ENCODE results near the gene KCNG3. TPM values are rescaled to one million over a fixed set of nuclear protein-coding genes. Genes with fewer than 3 reads are reported as not detected.

KCNG3 gene, protein sequence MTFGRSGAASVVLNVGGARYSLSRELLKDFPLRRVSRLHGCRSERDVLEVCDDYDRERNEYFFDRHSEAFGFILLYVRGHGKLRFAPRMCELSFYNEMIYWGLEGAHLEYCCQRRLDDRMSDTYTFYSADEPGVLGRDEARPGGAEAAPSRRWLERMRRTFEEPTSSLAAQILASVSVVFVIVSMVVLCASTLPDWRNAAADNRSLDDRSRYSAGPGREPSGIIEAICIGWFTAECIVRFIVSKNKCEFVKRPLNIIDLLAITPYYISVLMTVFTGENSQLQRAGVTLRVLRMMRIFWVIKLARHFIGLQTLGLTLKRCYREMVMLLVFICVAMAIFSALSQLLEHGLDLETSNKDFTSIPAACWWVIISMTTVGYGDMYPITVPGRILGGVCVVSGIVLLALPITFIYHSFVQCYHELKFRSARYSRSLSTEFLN
- 1.3 and 2.1 TPM in 2 replicates for total RNA-seq (2021)
- percentile 51 among the genes with signal in this experiment for Bru-seq, nascent RNA
- percentile 50 among the genes with signal in this experiment for BruChase-seq, experiment 1, labeled RNA remaining after a 2-hour chase
- percentile 47 among the genes with signal in this experiment for BruChase-seq, experiment 2, labeled RNA remaining after a 6-hour chase
- long read RNA-seq: 0 reads

DNA sequence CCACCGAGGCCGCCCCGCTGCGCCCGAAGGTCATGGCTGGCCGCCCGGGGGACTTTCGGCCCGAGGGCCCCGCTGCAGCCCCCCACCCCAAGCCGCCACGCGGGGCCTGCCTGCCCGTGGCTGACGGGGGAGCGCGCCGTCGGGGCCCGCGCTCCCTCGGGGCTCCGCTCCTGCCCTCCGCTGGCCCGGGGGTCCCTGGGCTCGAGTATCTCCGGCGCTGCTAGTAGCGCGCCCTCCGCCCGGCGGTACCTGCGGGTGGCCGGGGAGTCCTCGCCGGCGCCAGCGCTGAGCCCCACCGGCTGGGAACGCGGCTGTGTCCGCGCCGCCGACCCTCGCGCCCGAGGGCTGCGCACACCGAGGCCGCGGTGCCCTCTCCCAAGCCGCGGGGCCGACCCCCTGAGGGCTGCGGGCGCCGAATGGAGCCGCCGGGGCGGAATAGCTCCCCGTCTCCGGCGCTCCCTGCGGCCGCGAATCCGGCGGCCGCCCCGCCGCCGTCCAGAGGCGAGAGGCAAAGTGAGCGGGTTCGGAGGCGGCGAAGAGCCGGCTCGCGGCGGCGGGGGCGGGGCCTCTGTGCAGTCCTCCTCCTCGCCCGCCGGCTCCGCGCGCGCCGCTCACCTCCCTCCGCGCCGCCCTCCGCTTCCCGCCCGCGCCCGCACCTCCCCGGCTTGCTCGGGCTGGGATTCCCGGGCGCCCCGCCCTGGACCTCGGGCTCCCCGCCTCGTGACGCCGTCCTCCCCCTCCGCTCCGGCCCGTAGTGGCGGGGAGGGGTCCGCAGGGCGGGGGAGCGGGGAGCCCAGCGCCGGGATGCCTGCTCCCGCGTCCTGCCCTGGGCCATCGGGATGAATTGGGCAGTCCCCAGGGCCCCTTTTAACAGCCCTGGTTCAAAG is at the start of gene KCNG3:
Gene KCNG3 (minus strand): TSS at position 515 of the 887 bp plus-strand sequence. CDS start 481 bp downstream, at position 34.
- Histone ChIP-seq H3K36me3 (ENCODE audit: low read depth) (no peaks in the 10 kb centered on the region), H3K4me2 (peak within 1 kb of the TSS; percentile 94), H3F3A (ENCODE audit: insufficient read depth, low read depth) (peaks cover 16% of the 10 kb centered on the region; the same call in 1 of the 2 replicates), H4K20me1 (ENCODE audit: insufficient read depth) (no peaks in the 10 kb centered on the region), H3K4me1 (replicated peaks; ENCODE audit: insufficient read depth) (peaks cover 25% of the 10 kb centered on the region), H2AFZ (peak within 1 kb of the TSS; percentile 98), H3K9me2 (ENCODE audit: insufficient read depth) (no peaks in the 10 kb centered on the region), H3K27me3 (ENCODE audit: insufficient read depth, low read depth) (no peaks in the 10 kb centered on the region), H3K4me3 (peak within 1 kb of the TSS; percentile 89), H3K9me3 (ENCODE audit: insufficient read depth, low read depth) (no peaks in the 10 kb centered on the region), H3K27ac (peak within 1 kb of the TSS; percentile 68), H3K79me2 (ENCODE audit: low read depth) (no peaks in the 10 kb centered on the region; the same call in 1 of the 2 replicates)
- intact Hi-C loops (cut with micrococcal nuclease; ENCODE audit: unreplicated experiment): loop anchor here (1.0 to 5.0 kb wide), 4 partner anchors 69 to 396 kb away; partner anchors contain the start of gene COX7A2L
- ChIA-PET CTCF (interaction anchor here (0.6 kb wide), 2 partner anchors 634 to 1049 kb away, joined by 3 to 7 read pairs; no protein-coding TSS in a partner anchor), POLR2A (ENCODE audit: unreplicated experiment) (interaction anchor here (0.6 kb wide), 1 partner anchor 679 kb away, joined by 24 read pairs; no protein-coding TSS in a partner anchor)
- peak; percentile 65 to 80 for DNase-seq
- BruUV-seq (replicated peaks): no TSS peak
- no peak for TF ChIP-seq CTCF (conservative IDR thresholded peaks at IDR 0.05)
- TF ChIP-seq EZH2 (IDR thresholded peaks at IDR 0.05; ENCODE audit: low read depth): no peak

- DNase-seq: no peak
- BruUV-seq (replicated peaks): no TSS peak
- Histone ChIP-seq H3K9me3 (ENCODE audit: insufficient read depth, low read depth) (no peaks in the 10 kb centered on the region), H4K20me1 (ENCODE audit: insufficient read depth) (no peaks in the 10 kb centered on the region), H3K27me3 (ENCODE audit: insufficient read depth, low read depth) (no peaks in the 10 kb centered on the region), H3K27ac (no peak overlapping the region), H3K9me2 (ENCODE audit: insufficient read depth) (no peaks in the 10 kb centered on the region), H2AFZ (no peak overlapping the region), H3K79me2 (ENCODE audit: low read depth) (no peaks in the 10 kb centered on the region), H3F3A (ENCODE audit: insufficient read depth, low read depth) (no peaks in the 10 kb centered on the region), H3K36me3 (ENCODE audit: low read depth) (no peaks in the 10 kb centered on the region), H3K4me1 (replicated peaks; ENCODE audit: insufficient read depth) (peaks cover 14% of the 10 kb centered on the region; the same call in 1 of the 2 replicates), H3K4me2 (no peak overlapping the region), H3K4me3 (no peak overlapping the region)
- ChIA-PET CTCF (no interaction called here), POLR2A (ENCODE audit: unreplicated experiment) (no interaction called here)
- intact Hi-C loops (cut with micrococcal nuclease; ENCODE audit: unreplicated experiment): no loop called here
- TF ChIP-seq EZH2 (IDR thresholded peaks at IDR 0.05; ENCODE audit: low read depth) (no peak), CTCF (conservative IDR thresholded peaks at IDR 0.05) (no peak)
Measured at GRCh38 chr2:42542871-42543270, 49.1 kb upstream of the KCNG3 start.

- H3F3A ChIP-seq (ENCODE audit: insufficient read depth, low read depth): no peaks in the 10 kb centered on the region
- H3K9me2 ChIP-seq (ENCODE audit: insufficient read depth): no peaks in the 10 kb centered on the region
- no peak overlapping the region for H3K27ac ChIP-seq
- ChIA-PET POLR2A (ENCODE audit: unreplicated experiment) (no interaction called here), CTCF (no interaction called here)
- H4K20me1 ChIP-seq (ENCODE audit: insufficient read depth): no peaks in the 10 kb centered on the region
- no peaks in the 10 kb centered on the region for H3K4me1 ChIP-seq (replicated peaks; ENCODE audit: insufficient read depth)
- no peak overlapping the region for H3K4me2 ChIP-seq
- TF ChIP-seq CTCF (conservative IDR thresholded peaks at IDR 0.05): no peak
- no peak for TF ChIP-seq EZH2 (IDR thresholded peaks at IDR 0.05; ENCODE audit: low read depth)
- intact Hi-C loops (cut with micrococcal nuclease; ENCODE audit: unreplicated experiment): no loop called here
- no peaks in the 10 kb centered on the region for H3K27me3 ChIP-seq (ENCODE audit: insufficient read depth, low read depth)
- no peak overlapping the region for H2AFZ ChIP-seq
- H3K36me3 ChIP-seq (ENCODE audit: low read depth): no peaks in the 10 kb centered on the region
- no peak for DNase-seq
- H3K4me3 ChIP-seq: no peak overlapping the region
- no peaks in the 10 kb centered on the region for H3K9me3 ChIP-seq (ENCODE audit: insufficient read depth, low read depth)
- no TSS peak for BruUV-seq (replicated peaks)
- no peaks in the 10 kb centered on the region for H3K79me2 ChIP-seq (ENCODE audit: low read depth)
Measured at GRCh38 chr2:42537493-42537892, 43.7 kb upstream of the KCNG3 start.

Data from PC-9 (cell line).